Cerebellar nuclear complex (tissue), 1 donor: ENCODE results near the gene MAJIN.

ENCODE experiments used
- DNase-seq, 2 experiments: peaks; one replicate each; lab custom pipeline; 2025; lab: John Stamatoyannopoulos, UW

Gene MAJIN

GRCh38 chr11:64932324-64932723, 39.6 kb downstream of the MAJIN start:
- no peak for DNase-seq

- DNase-seq = no peak
Observed at GRCh38 chr11:64931290-64931689, 40.6 kb downstream of the MAJIN start.

GRCh38 chr11:64930340-64930739, 41.6 kb downstream of the MAJIN start:
- DNase-seq = no peak

GRCh38 chr11:64929625-64930024, 42.3 kb downstream of the MAJIN start:
- DNase-seq = no peak

GRCh38 chr11:64928957-64929356, 43.0 kb downstream of the MAJIN start:
- DNase-seq = no peak

GRCh38 chr11:64926689-64927088, 45.2 kb downstream of the MAJIN start:
- DNase-seq = no peak

- DNase-seq = no peak
Observed at GRCh38 chr11:64925536-64926436, 46.1 kb downstream of the MAJIN start.

GRCh38 chr11:64924910-64925284, 47.0 kb downstream of the MAJIN start:
- no peak for DNase-seq

GRCh38 chr11:64923944-64924909, 47.7 kb downstream of the MAJIN start, which contains the start of gene PPP2R5B:
Gene PPP2R5B (plus strand): TSS chr11:64924689. CDS start chr11:64925735, 1,046 bp downstream.
- DNase-seq = peak; percentile 97 to 98

- no peak for DNase-seq
Observed at GRCh38 chr11:64923151-64923661, 48.7 kb downstream of the MAJIN start.

GRCh38 chr11:64921384-64921783, 50.5 kb downstream of the MAJIN start:
- no peak for DNase-seq

GRCh38 chr11:64920124-64920523, 51.8 kb downstream of the MAJIN start:
- no peak for DNase-seq

- no peak for DNase-seq
Observed at GRCh38 chr11:64919627-64920026, 52.3 kb downstream of the MAJIN start.

- DNase-seq = no peak
Observed at GRCh38 chr11:64918017-64918416, 53.9 kb downstream of the MAJIN start.

GRCh38 chr11:64917663-64917995, 54.3 kb downstream of the MAJIN start:
- DNase-seq = no peak

- DNase-seq = peak; percentile 98 to 99
Observed at GRCh38 chr11:64916775-64917662, 54.9 kb downstream of the MAJIN start, which contains the start of gene ATG2A. Gene ATG2A (minus strand): TSS chr11:64917209. CDS start chr11:64917135, 74 bp downstream.

GRCh38 chr11:64916040-64916774, 55.7 kb downstream of the MAJIN start:
- DNase-seq = no peak

- DNase-seq = no peak
Observed at GRCh38 chr11:64915376-64915887, 56.5 kb downstream of the MAJIN start.

GRCh38 chr11:64914123-64914522, 57.8 kb downstream of the MAJIN start:
- no peak for DNase-seq

- DNase-seq = no peak
Observed at GRCh38 chr11:64913171-64913727, 58.7 kb downstream of the MAJIN start.
